Activated B cell treated with CpG ODN at 0.5 μM for 24 hours (primary cell): ENCODE results near the gene LDB1. TPM values are rescaled to one million over a fixed set of nuclear protein-coding genes. Genes with fewer than 3 reads are reported as not detected.

Source experiments
- ATAC-seq: fragments of 200-7000 bp; cut with Tn5 transposase; one replicate; pipeline ENCODE4 v1.10.0; 2021; ENCODE audit warnings: low read depth, mild to moderate bottlenecking, moderate library complexity
- CTCF ChIA-PET: fragments of 350-600 bp; sonication (Branson Sonifier 250); formaldehyde crosslinking; loops from one replicate; lab custom pipeline; 2021; ENCODE audit warnings: antibody characterized with exemption; lab: Charles Lee
- POLR2A ChIA-PET: fragments of 350-600 bp; sonication (Branson Sonifier 250); formaldehyde crosslinking; loops from one replicate; lab custom pipeline; 2021; ENCODE audit warnings: antibody characterized with exemption; lab: Charles Lee
- DNase-seq: peaks from one replicate; pipeline ENCODE4 v3.0.0; 2022
- H3K27ac Mint-ChIP-seq: one replicate; pipeline ENCODE4 v1.8.0; 2020; ENCODE audit warnings: mixed read lengths
- H3K27me3 Mint-ChIP-seq: one replicate; pipeline ENCODE4 v1.8.0; 2021; ENCODE audit warnings: mixed read lengths
- H3K36me3 Mint-ChIP-seq: one replicate; pipeline ENCODE4 v1.8.0; 2021; ENCODE audit warnings: low read depth, mixed read lengths
- H3K4me1 Mint-ChIP-seq: one replicate; pipeline ENCODE4 v1.8.0; 2021; ENCODE audit warnings: mixed read lengths
- H3K4me3 Mint-ChIP-seq: one replicate; pipeline ENCODE4 v1.8.0; 2020; ENCODE audit warnings: mild to moderate bottlenecking, mixed read lengths
- H3K9me3 Mint-ChIP-seq: one replicate; pipeline ENCODE4 v1.8.0; 2020; ENCODE audit warnings: mixed read lengths
- intact Hi-C: fragments of 100-400 bp; cut with micrococcal nuclease; formaldehyde crosslinking; loops from one replicate; pipeline ENCODE4 v1.15.1; 2024
- total RNA-seq: library from RNA; stranded (reverse); gene quantifications from 2 replicates; pipeline ENCODE4 v1.2.3, GENCODE V29; 2022
- TF ChIP-seq, protein P1 (sequence below): fragments of 200-600 bp; IDR thresholded peaks from one replicate; pipeline ENCODE4 v1.8.0; 2022; ENCODE audit warnings: antibody characterized with exemption, mild to moderate bottlenecking

The LDB1 gene
- total RNA-seq, 1 donor from 2014 or later = 61.9 TPM

DNA sequence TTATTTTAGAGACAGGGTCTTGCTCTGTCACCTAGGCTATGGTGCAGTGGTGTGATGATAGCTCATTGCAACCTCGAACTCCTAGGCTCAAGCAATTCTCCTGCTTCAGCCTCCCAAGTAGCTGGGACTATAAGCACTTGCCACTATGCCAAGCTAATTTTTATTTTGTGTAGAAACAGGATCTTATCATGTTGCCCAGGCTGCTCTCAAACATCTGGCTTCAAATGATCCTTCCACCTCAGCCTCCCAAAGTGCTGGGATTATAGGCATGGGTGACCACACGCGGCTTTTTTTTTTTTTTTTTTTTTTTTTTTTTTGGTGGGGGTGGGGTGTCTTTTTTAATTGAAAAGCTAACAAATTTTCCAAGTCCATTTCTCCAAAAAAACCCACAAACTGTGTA, 36.6 kb downstream of the LDB1 start:
- POLR2A ChIA-PET = no interaction called here

DNA sequence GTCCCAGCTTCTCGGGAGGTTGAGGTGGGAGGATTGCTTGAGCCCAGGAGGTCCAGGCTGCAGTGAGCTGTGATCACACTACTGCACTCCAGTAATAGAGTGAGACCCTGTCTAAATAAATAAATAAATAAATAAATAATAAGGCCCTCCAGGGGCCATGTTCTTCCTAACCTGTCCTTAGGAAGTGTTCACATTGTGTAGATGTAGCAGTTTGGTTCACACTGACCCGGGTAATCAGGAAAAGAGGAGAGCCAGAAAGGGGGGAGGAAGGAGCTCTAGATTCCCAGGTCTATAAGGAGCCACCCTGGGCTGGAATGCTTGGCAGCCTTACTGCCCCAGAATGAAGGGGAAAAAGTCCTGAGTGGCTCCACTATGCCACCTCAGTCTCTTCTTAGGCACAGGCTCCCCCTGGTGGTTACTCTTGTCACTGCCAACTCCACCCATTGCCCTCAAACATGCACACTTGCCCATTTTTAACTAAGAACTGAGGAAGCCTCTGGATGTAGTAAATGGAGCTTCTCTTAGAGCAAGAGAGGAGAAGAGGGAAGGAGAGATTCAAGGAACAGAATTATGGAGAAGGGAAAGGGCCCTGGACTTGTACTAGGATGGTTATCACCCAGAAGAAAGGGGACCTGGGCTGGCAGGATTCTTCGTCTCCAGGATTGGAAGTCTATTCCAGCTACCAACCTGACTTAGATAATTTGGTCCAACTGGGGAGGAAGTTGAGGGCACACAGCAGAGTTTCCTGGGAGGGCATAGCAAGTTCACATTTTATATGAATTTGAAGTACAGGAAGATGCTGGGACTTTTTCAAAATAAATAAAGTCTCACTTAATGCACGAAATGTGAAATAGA, 47.3 kb downstream of the LDB1 start:
- ChIA-PET CTCF (interaction anchor here (0.6 to 12.4 kb wide), 15 partner anchors 9 to 291 kb away, joined by 3 to 182 read pairs (median 3); partner anchors contain the start of genes KCNIP2 and PPRC1), POLR2A (interaction anchor here (0.5 to 1.7 kb wide), 4 partner anchors 48 to 469 kb away, joined by 3 to 6 read pairs (median 4); partner anchors contain the start of gene LDB1)
- peaks cover 4% of the 10 kb centered on the region for H3K36me3 Mint-ChIP-seq
- H3K27me3 Mint-ChIP-seq = no peaks in the 10 kb centered on the region
- H3K4me1 Mint-ChIP-seq = no peaks in the 10 kb centered on the region
- peak; percentile 65 for DNase-seq
- no peak overlapping the region for H3K4me3 Mint-ChIP-seq
- no peaks in the 10 kb centered on the region for H3K9me3 Mint-ChIP-seq
- no peak overlapping the region for H3K27ac Mint-ChIP-seq
- intact Hi-C loops = loop anchor here (1.0 to 5.0 kb wide), 8 partner anchors 64 to 861 kb away; partner anchors contain the start of genes DPCD and POLL
- ATAC-seq = peak; percentile 95
- TF ChIP-seq, protein P1, sequence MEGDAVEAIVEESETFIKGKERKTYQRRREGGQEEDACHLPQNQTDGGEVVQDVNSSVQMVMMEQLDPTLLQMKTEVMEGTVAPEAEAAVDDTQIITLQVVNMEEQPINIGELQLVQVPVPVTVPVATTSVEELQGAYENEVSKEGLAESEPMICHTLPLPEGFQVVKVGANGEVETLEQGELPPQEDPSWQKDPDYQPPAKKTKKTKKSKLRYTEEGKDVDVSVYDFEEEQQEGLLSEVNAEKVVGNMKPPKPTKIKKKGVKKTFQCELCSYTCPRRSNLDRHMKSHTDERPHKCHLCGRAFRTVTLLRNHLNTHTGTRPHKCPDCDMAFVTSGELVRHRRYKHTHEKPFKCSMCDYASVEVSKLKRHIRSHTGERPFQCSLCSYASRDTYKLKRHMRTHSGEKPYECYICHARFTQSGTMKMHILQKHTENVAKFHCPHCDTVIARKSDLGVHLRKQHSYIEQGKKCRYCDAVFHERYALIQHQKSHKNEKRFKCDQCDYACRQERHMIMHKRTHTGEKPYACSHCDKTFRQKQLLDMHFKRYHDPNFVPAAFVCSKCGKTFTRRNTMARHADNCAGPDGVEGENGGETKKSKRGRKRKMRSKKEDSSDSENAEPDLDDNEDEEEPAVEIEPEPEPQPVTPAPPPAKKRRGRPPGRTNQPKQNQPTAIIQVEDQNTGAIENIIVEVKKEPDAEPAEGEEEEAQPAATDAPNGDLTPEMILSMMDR = peak; percentile 73

More for the DNA sequence above, 36.6 kb downstream of the LDB1 start:
- TF ChIP-seq, protein P1 = no peak
- H3K4me3 Mint-ChIP-seq = no peak overlapping the region
- ATAC-seq (no peak), DNase-seq (no peak)
- H3K27me3 Mint-ChIP-seq = no peaks in the 10 kb centered on the region
- intact Hi-C loops = no loop called here
- H3K36me3 Mint-ChIP-seq = no peaks in the 10 kb centered on the region
- H3K4me1 Mint-ChIP-seq = no peaks in the 10 kb centered on the region
- no peak overlapping the region for H3K27ac Mint-ChIP-seq
- no peaks in the 10 kb centered on the region for H3K9me3 Mint-ChIP-seq
- CTCF ChIA-PET = interaction anchor here (0.9 kb wide), 1 partner anchor 15 kb away, joined by 3 read pairs; no protein-coding TSS in a partner anchor

DNA sequence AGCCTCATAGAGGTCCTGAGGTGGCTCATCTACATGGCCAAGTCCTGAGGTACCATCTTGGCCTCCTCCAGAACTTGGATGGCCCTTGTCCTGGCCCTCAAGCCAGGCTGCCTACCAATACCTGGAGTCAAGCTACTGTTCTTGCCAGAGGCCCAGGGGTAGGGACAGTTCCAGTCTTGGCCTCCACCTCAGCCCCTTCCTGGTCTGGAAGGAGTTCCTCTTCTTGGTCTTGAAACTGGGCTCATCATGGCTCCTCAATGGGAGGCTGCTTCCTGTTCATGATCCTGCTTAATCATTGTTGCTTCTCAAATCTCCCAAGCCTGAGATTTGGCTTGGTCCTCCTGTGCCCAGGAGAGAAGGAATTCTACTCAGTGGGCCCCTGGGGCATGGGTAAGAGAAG, 51.1 kb downstream of the LDB1 start:
- intact Hi-C loops = no loop called here
- CTCF ChIA-PET = interaction anchor here (1.4 to 12.4 kb wide), 3 partner anchors 14 to 228 kb away, joined by 3 to 182 read pairs (median 12); partner anchors contain the start of gene KCNIP2
- H3K27ac Mint-ChIP-seq = no peak overlapping the region
- H3K27me3 Mint-ChIP-seq = no peaks in the 10 kb centered on the region
- H3K4me3 Mint-ChIP-seq = no peak overlapping the region
- no peak for ATAC-seq
- TF ChIP-seq, protein P1 = no peak
- H3K36me3 Mint-ChIP-seq = peaks cover 17% of the 10 kb centered on the region
- POLR2A ChIA-PET = interaction anchor here (4.0 kb wide), 1 partner anchor 229 kb away, joined by 22 read pairs; no protein-coding TSS in a partner anchor
- H3K9me3 Mint-ChIP-seq = no peaks in the 10 kb centered on the region
- peaks cover 23% of the 10 kb centered on the region for H3K4me1 Mint-ChIP-seq
- no peak for DNase-seq

DNA sequence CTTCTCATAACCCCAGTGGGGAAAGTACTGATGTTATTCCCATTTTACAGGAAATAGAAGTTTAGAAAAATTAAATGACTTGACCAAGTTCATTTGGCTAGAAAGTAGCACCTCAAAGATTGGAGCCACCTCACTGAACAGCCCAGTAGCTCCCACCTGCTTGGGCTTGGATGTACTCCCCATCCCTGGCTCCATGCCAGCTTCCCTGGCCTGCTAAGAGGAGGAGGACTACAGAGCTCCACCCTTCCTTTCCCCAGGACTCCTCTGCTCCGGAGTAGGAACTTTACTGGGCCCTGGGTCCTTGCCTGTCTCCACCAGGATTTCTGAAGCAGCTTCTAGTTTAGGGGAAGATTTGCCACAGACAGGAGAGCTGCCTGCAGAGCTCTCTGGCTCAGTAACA, 52.0 kb downstream of the LDB1 start:
- CTCF ChIA-PET = interaction anchor here (1.4 to 12.4 kb wide), 3 partner anchors 15 to 227 kb away, joined by 3 to 182 read pairs (median 12); partner anchors contain the start of gene KCNIP2
- H3K36me3 Mint-ChIP-seq = peaks cover 17% of the 10 kb centered on the region
- intact Hi-C loops = no loop called here
- DNase-seq = no peak
- H3K9me3 Mint-ChIP-seq = no peaks in the 10 kb centered on the region
- H3K4me3 Mint-ChIP-seq = no peak overlapping the region
- POLR2A ChIA-PET = interaction anchor here (1.0 to 4.0 kb wide), 2 partner anchors 228 to 250 kb away, joined by 5 to 22 read pairs; partner anchors contain the start of gene OGA
- TF ChIP-seq, protein P1 = no peak
- peaks cover 24% of the 10 kb centered on the region for H3K4me1 Mint-ChIP-seq
- ATAC-seq = no peak
- no peaks in the 10 kb centered on the region for H3K27me3 Mint-ChIP-seq
- H3K27ac Mint-ChIP-seq = no peak overlapping the region
